Astrocyte of the spinal cord (primary cell): ENCODE data around the gene CACNA1C.

ENCODE experiments used
- DNase-seq: peaks from one replicate; pipeline ENCODE4 v3.0.0; 2011; ENCODE audit warnings: low read depth, low spot score
- H3K4me3 ChIP-seq: 2 replicates; pipeline ENCODE4 v1.5.1; 2011; ENCODE audit warnings: low read depth, mild to moderate bottlenecking, low read length, moderate library complexity
- CTCF ChIP-seq: IDR thresholded peaks from 2 replicates; pipeline ENCODE4 v1.5.1; 2012; ENCODE audit warnings: low read depth, mild to moderate bottlenecking, low read length, inconsistent platforms
- in situ Hi-C: cut with HindIII; loops from 2 replicates; pipeline ENCODE4 v1.10.0; 2017; ENCODE audit warnings: low sequenced_read_pairs

Gene CACNA1C

GRCh38 chr12:2646341-2646740 is 593.6 kb downstream of the CACNA1C start:
- in situ Hi-C loops: no loop called here
- H3K4me3 ChIP-seq: no peak overlapping the region
- no peak for TF ChIP-seq CTCF
- DNase-seq: no peak

- H3K4me3 ChIP-seq: no peak overlapping the region
- in situ Hi-C loops: no loop called here
- no peak for DNase-seq
- no peak for TF ChIP-seq CTCF
These were observed 594.4 kb downstream of the CACNA1C start for GRCh38 chr12:2647186-2647585.

GRCh38 chr12:2648406-2648805 is 595.6 kb downstream of the CACNA1C start:
- no peak for TF ChIP-seq CTCF
- DNase-seq: no peak
- no peak overlapping the region for H3K4me3 ChIP-seq
- in situ Hi-C loops: no loop called here

GRCh38 chr12:2649201-2650030 is 596.6 kb downstream of the CACNA1C start:
- no peak for TF ChIP-seq CTCF
- DNase-seq: no peak
- in situ Hi-C loops: no loop called here
- no peak overlapping the region for H3K4me3 ChIP-seq

- in situ Hi-C loops: no loop called here
- no peak for DNase-seq
- H3K4me3 ChIP-seq: no peak overlapping the region
- no peak for TF ChIP-seq CTCF
These were observed 597.7 kb downstream of the CACNA1C start for GRCh38 chr12:2650261-2651067.

- in situ Hi-C loops: no loop called here
- H3K4me3 ChIP-seq: no peak overlapping the region
- TF ChIP-seq CTCF: no peak
- DNase-seq: no peak
These were observed 598.5 kb downstream of the CACNA1C start for GRCh38 chr12:2651068-2651965.
